Hepatocyte (in vitro differentiated cells): ENCODE measurements around the gene NFAT5. TPM values are rescaled to one million over a fixed set of nuclear protein-coding genes. Genes with fewer than 3 reads are reported as not detected.

Experiments used
- DNase-seq: peaks from one replicate; pipeline ENCODE4 v3.0.0-alpha.2; 2016; ENCODE audit warnings: low spot score
- H2AFZ ChIP-seq: fragments of 200-600 bp; sonication (generic); 2 replicates; pipeline ENCODE4 v1.6.0; 2016; ENCODE audit warnings: antibody characterized with exemption, mild to moderate bottlenecking
- H3K27ac ChIP-seq: fragments of 200-600 bp; sonication (generic); 2 replicates; pipeline ENCODE4 v1.5.1; 2016; ENCODE audit warnings: mild to moderate bottlenecking
- H3K27me3 ChIP-seq: fragments of 200-600 bp; sonication (generic); 2 replicates; pipeline ENCODE4 v1.6.1; 2016
- H3K36me3 ChIP-seq: fragments of 200-600 bp; sonication (generic); replicated peaks from 2 replicates; pipeline ENCODE4 v1.5.1; 2016; ENCODE audit warnings: low read depth; ENCODE audit not compliant: insufficient read depth
- H3K4me1 ChIP-seq: fragments of 200-600 bp; sonication (generic); 2 replicates; pipeline ENCODE4 v1.5.1; 2016; ENCODE audit warnings: mild to moderate bottlenecking, moderate library complexity; ENCODE audit not compliant: insufficient read depth
- H3K4me2 ChIP-seq: fragments of 200-600 bp; sonication (generic); 2 replicates; pipeline ENCODE4 v1.6.0; 2016
- H3K4me3 ChIP-seq: fragments of 200-600 bp; sonication (generic); 2 replicates; pipeline ENCODE4 v1.5.1; 2016; ENCODE audit warnings: mild to moderate bottlenecking
- H3K79me2 ChIP-seq: fragments of 200-600 bp; sonication (generic); 2 replicates; pipeline ENCODE4 v1.6.0; 2017; ENCODE audit warnings: mild to moderate bottlenecking
- H3K9me2 ChIP-seq: fragments of 200-600 bp; sonication (generic); replicated peaks from 2 replicates; pipeline ENCODE4 v1.6.0; 2017; ENCODE audit warnings: mild to moderate bottlenecking; ENCODE audit not compliant: insufficient read depth
- H3K9me3 ChIP-seq: fragments of 200-600 bp; sonication (generic); 2 replicates; pipeline ENCODE4 v1.5.1; 2016; ENCODE audit warnings: low read depth, mild to moderate bottlenecking
- H4K20me1 ChIP-seq: fragments of 200-600 bp; sonication (generic); 2 replicates; pipeline ENCODE4 v1.6.0; 2016; ENCODE audit warnings: mild to moderate bottlenecking; ENCODE audit not compliant: insufficient read depth, poor library complexity, severe bottlenecking
- EZH2 ChIP-seq: fragments of 200-600 bp; sonication (generic); IDR thresholded peaks from 2 replicates; pipeline ENCODE4 v1.6.1; 2016; ENCODE audit warnings: antibody characterized with exemption, mild to moderate bottlenecking, borderline replicate concordance
- EZH2phosphoT487 ChIP-seq: fragments of 200-600 bp; sonication (generic); IDR thresholded peaks from one replicate; pipeline ENCODE4 v1.6.1; 2018; ENCODE audit warnings: antibody characterized with exemption, mild to moderate bottlenecking, low read depth, moderate library complexity; ENCODE audit not compliant: unreplicated experiment, severe bottlenecking
- WGBS: methylation state at CpG from one replicate; pipeline ENCODE4 v1.1.6; 2016; ENCODE audit warnings: low lambda C conversion rate; ENCODE audit errors: missing lambda C conversion rate; 5-methylcytosine and 5-hydroxymethylcytosine counted together
- polyA plus RNA-seq: library from polyadenylated mRNA; unstranded; fragments of >200 nt; fragmentation: Nextera tagmentation; extraction: Ambion mirVana; gene quantifications from 2 replicates; pipeline ENCODE4 v1.2.1, GENCODE V29; 2016
- total RNA-seq: library from RNA; depleted of rRNA; stranded (reverse); fragments of >200 nt; gene quantifications from 2 replicates; pipeline ENCODE4 v1.2.3, GENCODE V29; 2014
- TF ChIP-seq, protein P1 (sequence below): fragments of 200-600 bp; sonication (generic); IDR thresholded peaks from 2 replicates; pipeline ENCODE4 v1.5.1; 2016; ENCODE audit warnings: antibody characterized with exemption, mild to moderate bottlenecking; ENCODE audit not compliant: poor library complexity

Gene NFAT5
- total and polyA plus RNA-seq, 2 experiments from 2014 or later: 9.2 to 30.7 TPM

DNA sequence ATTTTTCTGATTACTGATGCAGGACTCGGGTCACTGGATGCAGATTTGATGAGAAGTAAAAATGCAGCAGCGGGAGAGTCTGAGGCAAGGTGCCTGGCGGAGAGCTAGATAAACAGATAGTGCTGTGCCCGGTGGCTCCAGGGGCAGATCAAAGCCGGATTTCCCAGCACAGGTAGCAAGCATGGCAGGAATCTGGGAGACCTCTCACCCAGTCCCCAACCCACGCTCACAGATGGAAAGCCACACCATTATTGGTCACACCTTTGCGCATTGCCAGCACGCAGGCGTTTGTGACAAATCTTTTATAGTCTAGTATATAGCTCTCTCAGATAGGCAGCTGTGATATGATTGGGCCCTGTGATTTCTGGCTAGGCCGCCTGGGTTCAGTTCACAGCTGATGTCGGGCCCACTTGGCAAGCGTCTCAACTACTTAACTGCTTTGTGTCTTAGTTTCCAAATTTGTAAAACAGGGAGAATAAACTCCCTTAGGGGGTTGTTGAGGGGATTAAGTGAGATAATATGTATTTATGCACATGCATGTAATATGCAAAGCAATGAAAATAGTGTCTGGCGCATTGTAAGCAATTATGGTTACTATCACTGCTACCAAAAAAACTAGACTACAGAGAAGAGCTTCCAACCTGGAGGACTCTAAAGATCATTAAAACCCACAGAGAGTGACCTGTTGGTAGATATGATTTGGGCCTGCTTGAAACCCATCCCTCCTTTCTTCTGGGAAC lies 42.0 kb upstream of the NFAT5 start:
- WGBS: 76% methylated on average over 13 of the region's 13 CpGs
- Histone ChIP-seq H3K27ac (no peak overlapping the region), H3K36me3 (no peaks in the 10 kb centered on the region), H3K9me3 (no peaks in the 10 kb centered on the region), H3K27me3 (no peaks in the 10 kb centered on the region), H2AFZ (no peak overlapping the region), H3K79me2 (no peaks in the 10 kb centered on the region), H3K9me2 (no peaks in the 10 kb centered on the region), H4K20me1 (no peaks in the 10 kb centered on the region), H3K4me1 (peaks cover 11% of the 10 kb centered on the region), H3K4me2 (no peak overlapping the region), H3K4me3 (no peak overlapping the region)
- no peak for DNase-seq
- TF ChIP-seq EZH2phosphoT487: no peak
- no peak for TF ChIP-seq EZH2
- TF ChIP-seq, protein P1, sequence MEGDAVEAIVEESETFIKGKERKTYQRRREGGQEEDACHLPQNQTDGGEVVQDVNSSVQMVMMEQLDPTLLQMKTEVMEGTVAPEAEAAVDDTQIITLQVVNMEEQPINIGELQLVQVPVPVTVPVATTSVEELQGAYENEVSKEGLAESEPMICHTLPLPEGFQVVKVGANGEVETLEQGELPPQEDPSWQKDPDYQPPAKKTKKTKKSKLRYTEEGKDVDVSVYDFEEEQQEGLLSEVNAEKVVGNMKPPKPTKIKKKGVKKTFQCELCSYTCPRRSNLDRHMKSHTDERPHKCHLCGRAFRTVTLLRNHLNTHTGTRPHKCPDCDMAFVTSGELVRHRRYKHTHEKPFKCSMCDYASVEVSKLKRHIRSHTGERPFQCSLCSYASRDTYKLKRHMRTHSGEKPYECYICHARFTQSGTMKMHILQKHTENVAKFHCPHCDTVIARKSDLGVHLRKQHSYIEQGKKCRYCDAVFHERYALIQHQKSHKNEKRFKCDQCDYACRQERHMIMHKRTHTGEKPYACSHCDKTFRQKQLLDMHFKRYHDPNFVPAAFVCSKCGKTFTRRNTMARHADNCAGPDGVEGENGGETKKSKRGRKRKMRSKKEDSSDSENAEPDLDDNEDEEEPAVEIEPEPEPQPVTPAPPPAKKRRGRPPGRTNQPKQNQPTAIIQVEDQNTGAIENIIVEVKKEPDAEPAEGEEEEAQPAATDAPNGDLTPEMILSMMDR: no peak

DNA sequence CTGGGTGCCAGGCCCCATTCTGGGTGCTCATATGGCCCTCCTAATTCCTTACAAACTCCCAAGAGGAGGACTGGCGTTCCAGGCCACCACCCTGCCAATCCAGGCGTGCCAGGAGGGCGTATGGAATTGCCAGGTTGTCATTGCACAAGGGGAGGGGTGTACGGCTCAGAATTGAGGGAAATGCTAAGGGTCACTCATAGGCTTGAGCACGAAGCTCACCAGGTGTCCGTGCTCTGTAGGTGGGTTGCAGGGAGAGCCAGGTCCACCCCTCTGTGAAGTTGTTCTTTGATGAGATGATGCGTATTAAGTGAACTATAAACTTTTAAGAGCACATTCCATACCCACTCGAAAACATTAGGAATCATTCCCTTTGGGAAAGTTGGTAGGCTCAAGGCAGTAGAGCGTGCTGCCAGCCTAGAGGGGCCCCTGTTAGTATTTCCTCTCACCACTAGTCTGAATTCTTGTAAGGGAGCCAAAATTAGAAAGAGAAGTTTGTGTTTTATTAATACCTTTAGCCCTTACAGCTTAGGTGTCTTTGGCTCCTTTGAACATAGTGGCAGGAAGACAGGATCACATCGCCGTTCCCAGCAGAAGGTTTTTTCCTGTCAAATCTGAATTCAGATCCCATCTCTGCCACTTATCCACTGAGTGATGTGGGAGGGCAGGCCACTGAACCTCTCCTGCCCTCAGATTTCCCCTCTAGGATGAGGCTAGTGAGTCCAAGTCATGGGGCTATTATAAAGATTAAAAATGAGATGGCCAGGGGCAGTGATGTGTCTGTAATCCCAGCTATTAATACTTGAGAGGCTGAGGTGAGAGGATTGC lies 38.7 kb upstream of the NFAT5 start:
- TF ChIP-seq, protein P1: no peak
- TF ChIP-seq EZH2phosphoT487: no peak
- TF ChIP-seq EZH2: no peak
- H3K27ac ChIP-seq: no peak overlapping the region
- H3K36me3 ChIP-seq: no peaks in the 10 kb centered on the region
- no peaks in the 10 kb centered on the region for H3K27me3 ChIP-seq
- no peaks in the 10 kb centered on the region for H3K9me3 ChIP-seq
- H3K4me2 ChIP-seq: no peak overlapping the region
- H3K4me3 ChIP-seq: no peak overlapping the region
- H3K79me2 ChIP-seq: no peaks in the 10 kb centered on the region
- WGBS: 85% methylated on average over 11 of the region's 11 CpGs
- H3K4me1 ChIP-seq: peaks cover 7% of the 10 kb centered on the region
- no peaks in the 10 kb centered on the region for H4K20me1 ChIP-seq
- H3K9me2 ChIP-seq: no peaks in the 10 kb centered on the region
- no peak overlapping the region for H2AFZ ChIP-seq
- no peak for DNase-seq

DNA sequence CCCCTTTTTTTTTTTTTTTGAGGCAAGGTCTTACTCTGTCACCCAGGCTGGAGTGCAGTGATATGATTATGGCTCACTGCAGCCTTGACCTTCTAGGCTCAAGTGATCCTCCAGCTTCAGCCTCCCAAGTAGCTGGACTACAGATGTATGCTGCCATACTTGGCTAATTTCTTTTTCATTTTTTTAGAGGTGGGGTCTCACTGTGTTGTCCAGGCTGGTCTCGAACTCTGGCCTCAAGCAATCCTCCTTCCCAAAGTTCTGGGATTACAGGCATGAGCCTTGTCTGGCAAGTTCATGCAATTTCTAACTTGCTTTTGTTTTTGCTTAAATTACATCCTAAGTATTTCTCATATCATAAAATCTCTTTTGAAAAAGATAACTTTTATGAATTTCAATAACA lies 33.8 kb upstream of the NFAT5 start:
- H4K20me1 ChIP-seq: no peaks in the 10 kb centered on the region
- H3K27ac ChIP-seq: no peak overlapping the region
- no peak for DNase-seq
- no peaks in the 10 kb centered on the region for H3K36me3 ChIP-seq
- no peaks in the 10 kb centered on the region for H3K9me3 ChIP-seq
- H3K9me2 ChIP-seq: no peaks in the 10 kb centered on the region
- H3K79me2 ChIP-seq: no peaks in the 10 kb centered on the region
- 100% methylated on average over 1 of the region's 1 CpG for WGBS
- no peak overlapping the region for H2AFZ ChIP-seq
- H3K4me2 ChIP-seq: no peak overlapping the region
- H3K4me1 ChIP-seq: peaks cover 7% of the 10 kb centered on the region
- TF ChIP-seq, protein P1: no peak
- TF ChIP-seq EZH2: no peak
- no peak for TF ChIP-seq EZH2phosphoT487
- H3K27me3 ChIP-seq: no peaks in the 10 kb centered on the region
- no peak overlapping the region for H3K4me3 ChIP-seq
